HG03097 (cell line): ENCODE measurements around the gene HABP2.

Experiments
- ATAC-seq: cut with Tn5 transposase; IDR thresholded peaks from one replicate; pipeline ENCODE4 v1.9.1; 2021; ENCODE audit not compliant: unreplicated experiment, low FRiP score

Gene HABP2

GRCh38 chr10:113524539-113525490, 28.0 kb upstream of the HABP2 start:
- ATAC-seq = no peak

- ATAC-seq = no peak
These were observed 27.1 kb upstream of the HABP2 start for GRCh38 chr10:113525713-113526112.

- ATAC-seq = no peak
These were observed 25.5 kb upstream of the HABP2 start for GRCh38 chr10:113527211-113527906.

- no peak for ATAC-seq
These were observed 24.0 kb upstream of the HABP2 start for GRCh38 chr10:113528876-113529275.

- no peak for ATAC-seq
These were observed 23.3 kb upstream of the HABP2 start for GRCh38 chr10:113529575-113529974.

GRCh38 chr10:113530476-113530875, 22.4 kb upstream of the HABP2 start:
- ATAC-seq = no peak

GRCh38 chr10:113532724-113533123, 20.1 kb upstream of the HABP2 start:
- ATAC-seq = no peak

GRCh38 chr10:113533801-113534200, 19.1 kb upstream of the HABP2 start:
- ATAC-seq = no peak

- ATAC-seq = no peak
These were observed 18.4 kb upstream of the HABP2 start for GRCh38 chr10:113534423-113534822.

- no peak for ATAC-seq
These were observed 15.2 kb upstream of the HABP2 start for GRCh38 chr10:113537672-113538071.

- ATAC-seq = no peak
These were observed 14.7 kb upstream of the HABP2 start for GRCh38 chr10:113538151-113538550.

- no peak for ATAC-seq
These were observed 13.1 kb upstream of the HABP2 start for GRCh38 chr10:113539789-113540188.

- no peak for ATAC-seq
These were observed 11.9 kb upstream of the HABP2 start for GRCh38 chr10:113540845-113541548.

GRCh38 chr10:113541549-113541927, 11.3 kb upstream of the HABP2 start:
- ATAC-seq = no peak

GRCh38 chr10:113543107-113543955, 9.5 kb upstream of the HABP2 start:
- no peak for ATAC-seq

- no peak for ATAC-seq
These were observed 8.5 kb upstream of the HABP2 start for GRCh38 chr10:113544392-113544791.

- ATAC-seq = no peak
These were observed 5.4 kb upstream of the HABP2 start for GRCh38 chr10:113547426-113547825.

GRCh38 chr10:113549856-113550255, 3.0 kb upstream of the HABP2 start:
- ATAC-seq = no peak

- ATAC-seq = no peak
These were observed 2.5 kb upstream of the HABP2 start for GRCh38 chr10:113550365-113550764.

- no peak for ATAC-seq
These were observed 839 bp upstream of the HABP2 start for GRCh38 chr10:113552014-113552413.
